ENCODE results near the gene LARGE1. TPM values are rescaled to one million over a fixed set of nuclear protein-coding genes. Genes with fewer than 3 reads are reported as not detected.

LARGE1 gene
- total and polyA plus RNA-seq, 2 of the 8 experiments (the other 6 are each of a cell fraction or from before 2014, with no cell fraction given) = 43.7 to 83.0 TPM

DNA sequence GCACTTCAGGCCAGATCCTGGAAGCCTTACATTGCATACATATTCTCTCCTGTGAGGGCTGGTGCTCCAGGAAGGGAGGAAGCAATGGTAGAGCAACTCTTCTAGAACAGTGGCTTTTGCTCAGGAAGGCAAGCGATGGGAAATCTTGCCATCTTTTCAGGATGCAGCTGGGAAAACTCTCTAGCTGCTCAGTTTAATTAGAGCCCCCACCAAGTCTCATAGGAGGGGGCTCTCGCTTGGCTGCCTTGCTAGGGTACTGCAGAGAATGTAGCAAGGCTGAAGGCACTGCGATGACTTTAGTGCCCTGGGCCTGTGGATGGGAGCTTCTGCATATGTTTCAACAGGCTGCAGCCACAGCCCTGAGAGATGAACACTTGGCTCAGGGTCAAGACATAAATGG, 504.9 kb downstream of the LARGE1 start (continued):
- TF ChIP-seq CHD7 (IDR thresholded peaks at IDR 0.05; ENCODE audit: insufficient replicate concordance, low read length) (no peak), RBBP5 (IDR thresholded peaks at IDR 0.05; ENCODE audit: borderline replicate concordance, low read depth, low read length) (no peak), GTF2F1 (IDR thresholded peaks at IDR 0.05; ENCODE audit: borderline replicate concordance, low read depth, low read length) (no peak), POLR2A (IDR thresholded peaks at IDR 0.05; ENCODE audit: control extremely low read depth in 1 of 2, low read depth in 2 of 2, low read length in 2 of 2) (no peak)
